HFF-Myc (cell line): ENCODE measurements around the gene ABCB6.

Experiments used
- DNase-seq: peaks from one replicate; pipeline ENCODE4 v3.0.0-alpha.2; 2011; ENCODE audit warnings: low read depth; ENCODE audit errors: extremely low read depth
- H3K4me3 ChIP-seq: replicated peaks from 2 replicates; pipeline ENCODE4 v1.5.1; 2011; ENCODE audit warnings: low read depth, mild to moderate bottlenecking, control low read depth, low read length
- TF ChIP-seq, protein P1 (sequence below): IDR thresholded peaks from 2 replicates; pipeline ENCODE4 v1.5.1; 2012; ENCODE audit warnings: mild to moderate bottlenecking, low read depth, low read length, control low read depth; ENCODE audit errors: missing control alignments

Gene ABCB6

DNA sequence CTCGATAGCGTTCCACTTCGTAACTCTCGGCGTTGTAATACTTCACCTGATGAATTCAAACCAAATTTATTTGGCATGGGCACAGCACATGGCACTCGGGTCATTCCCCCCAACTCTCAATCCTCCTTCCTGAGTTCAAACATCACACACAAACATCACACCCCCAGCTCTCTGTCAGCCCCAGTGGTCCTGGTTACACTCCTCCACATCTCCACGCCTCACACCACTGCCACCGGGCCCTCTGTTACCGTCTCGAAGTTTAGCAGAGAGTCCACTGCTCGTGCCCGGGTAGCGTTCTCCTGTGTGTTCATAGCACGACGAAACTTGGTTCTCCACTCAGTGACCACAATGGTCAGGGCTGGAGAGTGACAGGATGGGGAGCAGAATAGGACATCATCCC, 4.6 kb downstream of the ABCB6 start:
- DNase-seq, result no peak
- TF ChIP-seq, protein P1, sequence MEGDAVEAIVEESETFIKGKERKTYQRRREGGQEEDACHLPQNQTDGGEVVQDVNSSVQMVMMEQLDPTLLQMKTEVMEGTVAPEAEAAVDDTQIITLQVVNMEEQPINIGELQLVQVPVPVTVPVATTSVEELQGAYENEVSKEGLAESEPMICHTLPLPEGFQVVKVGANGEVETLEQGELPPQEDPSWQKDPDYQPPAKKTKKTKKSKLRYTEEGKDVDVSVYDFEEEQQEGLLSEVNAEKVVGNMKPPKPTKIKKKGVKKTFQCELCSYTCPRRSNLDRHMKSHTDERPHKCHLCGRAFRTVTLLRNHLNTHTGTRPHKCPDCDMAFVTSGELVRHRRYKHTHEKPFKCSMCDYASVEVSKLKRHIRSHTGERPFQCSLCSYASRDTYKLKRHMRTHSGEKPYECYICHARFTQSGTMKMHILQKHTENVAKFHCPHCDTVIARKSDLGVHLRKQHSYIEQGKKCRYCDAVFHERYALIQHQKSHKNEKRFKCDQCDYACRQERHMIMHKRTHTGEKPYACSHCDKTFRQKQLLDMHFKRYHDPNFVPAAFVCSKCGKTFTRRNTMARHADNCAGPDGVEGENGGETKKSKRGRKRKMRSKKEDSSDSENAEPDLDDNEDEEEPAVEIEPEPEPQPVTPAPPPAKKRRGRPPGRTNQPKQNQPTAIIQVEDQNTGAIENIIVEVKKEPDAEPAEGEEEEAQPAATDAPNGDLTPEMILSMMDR, result no peak

GRCh38 chr2:219213486-219214071, 5.2 kb downstream of the ABCB6 start:
- TF ChIP-seq, protein P1, result no peak
- H3K4me3 ChIP-seq, result no peak overlapping the region
- no peak for DNase-seq

More for the DNA sequence above, 4.6 kb downstream of the ABCB6 start:
- H3K4me3 ChIP-seq, result no peak overlapping the region

DNA sequence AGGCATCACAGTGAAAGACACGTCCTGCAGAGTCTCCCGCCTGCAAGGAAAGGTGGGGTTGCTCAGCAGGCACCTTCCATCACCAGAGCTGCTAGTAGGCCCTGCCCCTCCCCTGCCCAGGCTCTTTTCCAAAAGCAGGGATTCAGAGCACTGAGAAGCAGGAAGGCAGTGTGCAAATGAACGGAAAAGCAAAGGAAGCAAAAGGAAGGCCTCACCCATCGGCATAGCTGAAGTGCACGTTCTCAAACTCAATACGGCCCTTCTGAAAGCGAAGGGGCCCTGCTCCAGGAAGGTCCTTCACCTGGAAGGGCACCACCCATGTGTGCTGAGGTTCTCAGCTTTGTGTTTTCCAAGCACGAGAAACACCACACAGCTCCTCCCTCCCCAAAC, 5.7 kb downstream of the ABCB6 start:
- TF ChIP-seq, protein P1, result no peak
- no peak overlapping the region for H3K4me3 ChIP-seq
- DNase-seq, result no peak

DNA sequence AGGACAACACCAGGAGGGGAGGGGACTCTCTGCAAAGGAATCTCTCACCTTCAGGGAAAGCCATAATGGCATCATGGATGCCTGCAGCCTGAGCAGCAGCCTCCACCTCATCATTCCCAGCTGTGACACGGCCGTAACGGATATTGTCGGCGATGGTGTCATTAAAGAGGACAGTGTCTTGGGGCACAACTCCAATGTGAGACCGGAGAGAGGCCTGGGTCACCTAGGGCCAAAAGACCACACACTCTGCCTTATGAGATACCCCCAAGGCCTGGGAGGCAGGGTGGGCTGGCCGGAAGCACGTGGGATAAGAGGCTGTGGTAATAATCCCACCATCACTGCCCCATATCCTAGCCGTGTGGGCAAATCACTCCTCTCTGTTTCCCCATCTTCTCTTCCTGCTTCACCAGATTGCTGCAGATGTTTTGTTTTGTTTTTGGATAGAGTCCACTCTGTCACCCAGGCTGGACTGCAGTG, 7.8 kb downstream of the ABCB6 start:
- DNase-seq, result no peak
- no peak overlapping the region for H3K4me3 ChIP-seq
- TF ChIP-seq, protein P1, result no peak

- DNase-seq, result no peak
- no peak overlapping the region for H3K4me3 ChIP-seq
- TF ChIP-seq, protein P1, result no peak
Measured at GRCh38 chr2:219210196-219210885, 8.4 kb downstream of the ABCB6 start.

GRCh38 chr2:219209236-219210195, 9.2 kb downstream of the ABCB6 start:
- no peak for DNase-seq
- H3K4me3 ChIP-seq, result no peak overlapping the region
- TF ChIP-seq, protein P1, result no peak
